GM23338 (cell line): ENCODE results near the gene NSUN7.

Experiments
- TF ChIP-seq, protein P1 (sequence below), 2 experiments: fragments of 200-600 bp in 1 of 2; sonication (generic) in 1 of 2; conservative IDR thresholded peaks; 2 replicates each; pipeline versions ENCODE4 v1.5.1 to v1.6.1; 2016 to 2017; ENCODE audit warnings: antibody characterized with exemption in 2 of 2, low read depth in 2 of 2, mild to moderate bottlenecking in 2 of 2, moderate library complexity in 1 of 2
- TF ChIP-seq, protein P2 (sequence below): IDR thresholded peaks from one replicate; pipeline ENCODE4 v1.6.1; 2018; ENCODE audit warnings: antibody characterized with exemption; ENCODE audit not compliant: unreplicated experiment

DNA sequence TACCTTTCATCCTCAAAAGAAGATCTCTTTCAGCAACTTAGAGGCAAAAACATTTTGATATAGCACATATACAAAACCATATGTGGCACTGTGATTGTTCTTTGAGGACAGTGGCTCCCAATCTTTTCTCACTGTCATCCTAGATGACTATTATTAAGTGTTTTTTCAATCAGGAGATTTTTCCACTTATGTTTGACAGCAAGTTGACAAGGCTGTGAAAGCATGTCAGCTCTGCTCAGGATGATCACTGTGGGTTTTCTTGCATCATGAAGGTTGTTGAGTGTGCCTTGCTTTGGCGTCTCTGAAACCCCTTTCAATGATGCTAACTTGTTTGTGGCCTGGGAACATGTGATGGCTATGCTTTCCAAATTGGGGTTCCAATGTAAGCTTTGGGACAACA is 20.2 kb upstream of the NSUN7 start:
- TF ChIP-seq, protein P1, sequence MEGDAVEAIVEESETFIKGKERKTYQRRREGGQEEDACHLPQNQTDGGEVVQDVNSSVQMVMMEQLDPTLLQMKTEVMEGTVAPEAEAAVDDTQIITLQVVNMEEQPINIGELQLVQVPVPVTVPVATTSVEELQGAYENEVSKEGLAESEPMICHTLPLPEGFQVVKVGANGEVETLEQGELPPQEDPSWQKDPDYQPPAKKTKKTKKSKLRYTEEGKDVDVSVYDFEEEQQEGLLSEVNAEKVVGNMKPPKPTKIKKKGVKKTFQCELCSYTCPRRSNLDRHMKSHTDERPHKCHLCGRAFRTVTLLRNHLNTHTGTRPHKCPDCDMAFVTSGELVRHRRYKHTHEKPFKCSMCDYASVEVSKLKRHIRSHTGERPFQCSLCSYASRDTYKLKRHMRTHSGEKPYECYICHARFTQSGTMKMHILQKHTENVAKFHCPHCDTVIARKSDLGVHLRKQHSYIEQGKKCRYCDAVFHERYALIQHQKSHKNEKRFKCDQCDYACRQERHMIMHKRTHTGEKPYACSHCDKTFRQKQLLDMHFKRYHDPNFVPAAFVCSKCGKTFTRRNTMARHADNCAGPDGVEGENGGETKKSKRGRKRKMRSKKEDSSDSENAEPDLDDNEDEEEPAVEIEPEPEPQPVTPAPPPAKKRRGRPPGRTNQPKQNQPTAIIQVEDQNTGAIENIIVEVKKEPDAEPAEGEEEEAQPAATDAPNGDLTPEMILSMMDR (conservative IDR thresholded peaks at IDR 0.05; ENCODE audit: low read depth in 2 of 2) = no peak
- TF ChIP-seq, protein P2, sequence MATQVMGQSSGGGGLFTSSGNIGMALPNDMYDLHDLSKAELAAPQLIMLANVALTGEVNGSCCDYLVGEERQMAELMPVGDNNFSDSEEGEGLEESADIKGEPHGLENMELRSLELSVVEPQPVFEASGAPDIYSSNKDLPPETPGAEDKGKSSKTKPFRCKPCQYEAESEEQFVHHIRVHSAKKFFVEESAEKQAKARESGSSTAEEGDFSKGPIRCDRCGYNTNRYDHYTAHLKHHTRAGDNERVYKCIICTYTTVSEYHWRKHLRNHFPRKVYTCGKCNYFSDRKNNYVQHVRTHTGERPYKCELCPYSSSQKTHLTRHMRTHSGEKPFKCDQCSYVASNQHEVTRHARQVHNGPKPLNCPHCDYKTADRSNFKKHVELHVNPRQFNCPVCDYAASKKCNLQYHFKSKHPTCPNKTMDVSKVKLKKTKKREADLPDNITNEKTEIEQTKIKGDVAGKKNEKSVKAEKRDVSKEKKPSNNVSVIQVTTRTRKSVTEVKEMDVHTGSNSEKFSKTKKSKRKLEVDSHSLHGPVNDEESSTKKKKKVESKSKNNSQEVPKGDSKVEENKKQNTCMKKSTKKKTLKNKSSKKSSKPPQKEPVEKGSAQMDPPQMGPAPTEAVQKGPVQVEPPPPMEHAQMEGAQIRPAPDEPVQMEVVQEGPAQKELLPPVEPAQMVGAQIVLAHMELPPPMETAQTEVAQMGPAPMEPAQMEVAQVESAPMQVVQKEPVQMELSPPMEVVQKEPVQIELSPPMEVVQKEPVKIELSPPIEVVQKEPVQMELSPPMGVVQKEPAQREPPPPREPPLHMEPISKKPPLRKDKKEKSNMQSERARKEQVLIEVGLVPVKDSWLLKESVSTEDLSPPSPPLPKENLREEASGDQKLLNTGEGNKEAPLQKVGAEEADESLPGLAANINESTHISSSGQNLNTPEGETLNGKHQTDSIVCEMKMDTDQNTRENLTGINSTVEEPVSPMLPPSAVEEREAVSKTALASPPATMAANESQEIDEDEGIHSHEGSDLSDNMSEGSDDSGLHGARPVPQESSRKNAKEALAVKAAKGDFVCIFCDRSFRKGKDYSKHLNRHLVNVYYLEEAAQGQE = no peak
